C4-2B (cell line): ENCODE data around the gene PRR16.

Experiments used
- ZFX ChIP-seq: fragments of 450-650 bp; IDR thresholded peaks from 2 replicates; pipeline ENCODE4 v1.6.1; 2017
- TF ChIP-seq, protein P1 (sequence below): fragments of 450-650 bp; conservative IDR thresholded peaks from 2 replicates; pipeline ENCODE4 v1.5.1; 2017; ENCODE audit warnings: mild to moderate bottlenecking

DNA sequence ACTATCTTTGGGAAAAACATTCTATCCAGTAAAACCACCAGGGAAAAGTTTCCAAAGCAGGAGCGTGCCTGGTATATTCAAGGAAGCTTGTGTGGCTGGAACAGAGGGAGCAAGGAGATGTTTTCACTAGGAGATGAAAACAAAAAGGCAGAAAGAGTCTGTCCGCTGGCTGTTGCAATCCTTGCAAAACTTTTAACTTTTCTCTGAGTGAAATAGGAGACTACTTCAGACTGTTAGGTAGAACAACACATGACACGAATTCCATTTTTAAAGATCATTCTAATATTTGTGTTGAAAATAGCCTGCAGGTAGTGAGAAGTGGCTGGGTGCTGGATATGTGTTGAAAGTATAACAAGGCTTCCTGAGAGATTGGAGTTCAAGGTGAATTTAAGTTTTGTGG, 69.5 kb downstream of the PRR16 start:
- TF ChIP-seq, protein P1, sequence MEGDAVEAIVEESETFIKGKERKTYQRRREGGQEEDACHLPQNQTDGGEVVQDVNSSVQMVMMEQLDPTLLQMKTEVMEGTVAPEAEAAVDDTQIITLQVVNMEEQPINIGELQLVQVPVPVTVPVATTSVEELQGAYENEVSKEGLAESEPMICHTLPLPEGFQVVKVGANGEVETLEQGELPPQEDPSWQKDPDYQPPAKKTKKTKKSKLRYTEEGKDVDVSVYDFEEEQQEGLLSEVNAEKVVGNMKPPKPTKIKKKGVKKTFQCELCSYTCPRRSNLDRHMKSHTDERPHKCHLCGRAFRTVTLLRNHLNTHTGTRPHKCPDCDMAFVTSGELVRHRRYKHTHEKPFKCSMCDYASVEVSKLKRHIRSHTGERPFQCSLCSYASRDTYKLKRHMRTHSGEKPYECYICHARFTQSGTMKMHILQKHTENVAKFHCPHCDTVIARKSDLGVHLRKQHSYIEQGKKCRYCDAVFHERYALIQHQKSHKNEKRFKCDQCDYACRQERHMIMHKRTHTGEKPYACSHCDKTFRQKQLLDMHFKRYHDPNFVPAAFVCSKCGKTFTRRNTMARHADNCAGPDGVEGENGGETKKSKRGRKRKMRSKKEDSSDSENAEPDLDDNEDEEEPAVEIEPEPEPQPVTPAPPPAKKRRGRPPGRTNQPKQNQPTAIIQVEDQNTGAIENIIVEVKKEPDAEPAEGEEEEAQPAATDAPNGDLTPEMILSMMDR = no peak
- TF ChIP-seq ZFX = no peak
